Measurements from ENCODE around the gene STXBP5.

The STXBP5 gene

GRCh38 chr6:147179809-147180208 is 24.4 kb upstream of the STXBP5 start:
- DNase-seq = no peak

- no peak for DNase-seq
Observed at GRCh38 chr6:147180926-147181325, 23.3 kb upstream of the STXBP5 start.

GRCh38 chr6:147184379-147184778 is 19.8 kb upstream of the STXBP5 start:
- DNase-seq = no peak

GRCh38 chr6:147185216-147185615 is 19.0 kb upstream of the STXBP5 start:
- no peak for DNase-seq

- DNase-seq = peak; percentile 76
Observed at GRCh38 chr6:147190556-147190955, 13.7 kb upstream of the STXBP5 start.

GRCh38 chr6:147192278-147192911 is 11.8 kb upstream of the STXBP5 start:
- DNase-seq = no peak

GRCh38 chr6:147194652-147195411 is 9.4 kb upstream of the STXBP5 start:
- no peak for DNase-seq

- no peak for DNase-seq
Observed at GRCh38 chr6:147195510-147195909, 8.7 kb upstream of the STXBP5 start.

- DNase-seq = no peak
Observed at GRCh38 chr6:147195987-147196386, 8.2 kb upstream of the STXBP5 start.

GRCh38 chr6:147200711-147201110 is 3.5 kb upstream of the STXBP5 start:
- no peak for DNase-seq

GRCh38 chr6:147201885-147202515 is 2.2 kb upstream of the STXBP5 start:
- DNase-seq = no peak

GRCh38 chr6:147202516-147203310 is 1.5 kb upstream of the STXBP5 start:
- DNase-seq = peak; percentile 90

- peak; percentile 58 for DNase-seq
Observed at GRCh38 chr6:147203311-147204059, 732 bp upstream of the STXBP5 start.

- no peak for DNase-seq
Observed at GRCh38 chr6:147204843-147205311, 660 bp downstream of the STXBP5 start.

GRCh38 chr6:147205690-147206600 is 1.7 kb downstream of the STXBP5 start:
- DNase-seq = no peak

- no peak for DNase-seq
Observed at GRCh38 chr6:147207351-147207750, 3.1 kb downstream of the STXBP5 start.

- peak; percentile 4 for DNase-seq
Observed at GRCh38 chr6:147207837-147208754, 3.9 kb downstream of the STXBP5 start.

- no peak for DNase-seq
Observed at GRCh38 chr6:147209762-147210449, 5.7 kb downstream of the STXBP5 start.

- DNase-seq = no peak
Observed at GRCh38 chr6:147211349-147211748, 7.1 kb downstream of the STXBP5 start.
